GDM1 (cell line): ENCODE data around the gene GJA10.

ENCODE experiments used
- DNase-seq: peaks from one replicate; lab custom pipeline; 2025; lab: John Stamatoyannopoulos, UW

GJA10 gene

GRCh38 chr6:89944826-89945407 is 50.6 kb downstream of the GJA10 start:
- DNase-seq, result no peak
